ENCODE data around the gene CMTM1.

DNA sequence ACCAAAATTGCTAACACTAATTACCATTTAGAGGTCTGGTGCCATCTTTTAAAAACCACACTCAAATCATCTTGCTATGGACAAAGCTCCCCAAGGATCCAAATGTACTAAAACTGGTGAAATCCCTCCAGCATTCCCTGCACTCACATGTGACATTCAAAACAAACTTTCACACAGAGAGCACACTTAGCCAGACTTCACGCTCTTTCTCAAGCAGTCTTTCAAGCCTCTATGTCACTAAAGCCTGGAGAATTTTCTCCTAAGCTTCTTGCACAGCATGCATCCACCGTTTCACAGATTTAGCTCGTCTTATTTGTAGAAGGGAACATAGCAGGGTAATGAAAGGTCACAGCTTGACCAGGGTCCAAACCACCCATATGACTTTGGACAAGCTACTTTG, 57.5 kb downstream of the CMTM1 start:
- TF ChIP-seq POLR2A (IDR thresholded peaks at IDR 0.05), result no peak
- TF ChIP-seq, protein P1, sequence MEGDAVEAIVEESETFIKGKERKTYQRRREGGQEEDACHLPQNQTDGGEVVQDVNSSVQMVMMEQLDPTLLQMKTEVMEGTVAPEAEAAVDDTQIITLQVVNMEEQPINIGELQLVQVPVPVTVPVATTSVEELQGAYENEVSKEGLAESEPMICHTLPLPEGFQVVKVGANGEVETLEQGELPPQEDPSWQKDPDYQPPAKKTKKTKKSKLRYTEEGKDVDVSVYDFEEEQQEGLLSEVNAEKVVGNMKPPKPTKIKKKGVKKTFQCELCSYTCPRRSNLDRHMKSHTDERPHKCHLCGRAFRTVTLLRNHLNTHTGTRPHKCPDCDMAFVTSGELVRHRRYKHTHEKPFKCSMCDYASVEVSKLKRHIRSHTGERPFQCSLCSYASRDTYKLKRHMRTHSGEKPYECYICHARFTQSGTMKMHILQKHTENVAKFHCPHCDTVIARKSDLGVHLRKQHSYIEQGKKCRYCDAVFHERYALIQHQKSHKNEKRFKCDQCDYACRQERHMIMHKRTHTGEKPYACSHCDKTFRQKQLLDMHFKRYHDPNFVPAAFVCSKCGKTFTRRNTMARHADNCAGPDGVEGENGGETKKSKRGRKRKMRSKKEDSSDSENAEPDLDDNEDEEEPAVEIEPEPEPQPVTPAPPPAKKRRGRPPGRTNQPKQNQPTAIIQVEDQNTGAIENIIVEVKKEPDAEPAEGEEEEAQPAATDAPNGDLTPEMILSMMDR (IDR thresholded peaks at IDR 0.05), result no peak
